NCI-H69 (cell line): ENCODE results near the gene GTPBP3.

ENCODE experiments used
- DNase-seq: peaks from one replicate; lab custom pipeline; 2025; lab: John Stamatoyannopoulos, UW

GTPBP3 gene

DNA sequence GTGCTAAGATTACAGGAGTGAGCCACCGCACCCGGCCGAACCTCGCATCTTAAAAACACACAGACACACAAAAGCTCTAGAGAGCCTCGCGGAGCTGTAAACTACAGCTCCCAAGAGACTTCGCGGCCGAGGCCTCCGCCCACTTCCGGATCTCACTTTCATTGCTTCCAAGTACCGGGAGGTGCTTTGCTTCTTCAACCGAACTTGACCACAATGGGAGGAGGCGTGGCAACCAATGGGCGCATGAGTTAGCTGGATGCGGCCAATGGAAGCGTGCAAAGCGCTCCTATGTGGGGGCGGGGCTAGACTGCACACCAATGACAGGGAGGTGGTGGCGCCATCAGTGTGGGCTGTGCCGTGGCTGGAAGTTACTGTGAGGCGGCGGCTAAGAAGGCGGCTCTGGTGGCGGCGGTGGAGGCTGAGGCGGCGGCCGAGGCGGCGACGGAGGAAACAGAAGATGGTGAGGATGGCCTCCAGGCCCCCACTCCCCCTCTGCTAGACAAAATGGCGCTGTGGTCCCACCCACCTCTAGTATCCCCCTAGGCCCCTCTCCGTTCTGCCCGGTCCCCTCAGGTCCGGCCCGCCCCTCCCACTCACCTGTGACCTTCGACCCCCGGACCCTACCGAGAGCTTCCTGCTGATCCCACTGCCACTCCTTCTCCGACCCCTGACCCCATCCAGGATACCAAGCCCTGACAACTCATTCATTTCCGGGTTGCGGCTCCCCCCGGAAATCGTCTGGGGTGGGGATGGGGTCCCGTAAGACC lies 28.0 kb upstream of the GTPBP3 start, which contains the start of gene DDA1:
Gene DDA1 (plus strand): TSS at position 366 of the 767 bp plus-strand sequence. CDS start 92 bp downstream, at position 458.
- peak; percentile 100 for DNase-seq

GRCh38 chr19:17309965-17310461 lies 27.3 kb upstream of the GTPBP3 start:
- DNase-seq = no peak

GRCh38 chr19:17311455-17312188 lies 25.7 kb upstream of the GTPBP3 start:
- DNase-seq = no peak

- no peak for DNase-seq
These were observed 24.9 kb upstream of the GTPBP3 start for GRCh38 chr19:17312189-17313113.

- no peak for DNase-seq
These were observed 23.3 kb upstream of the GTPBP3 start for GRCh38 chr19:17314007-17314593.

DNA sequence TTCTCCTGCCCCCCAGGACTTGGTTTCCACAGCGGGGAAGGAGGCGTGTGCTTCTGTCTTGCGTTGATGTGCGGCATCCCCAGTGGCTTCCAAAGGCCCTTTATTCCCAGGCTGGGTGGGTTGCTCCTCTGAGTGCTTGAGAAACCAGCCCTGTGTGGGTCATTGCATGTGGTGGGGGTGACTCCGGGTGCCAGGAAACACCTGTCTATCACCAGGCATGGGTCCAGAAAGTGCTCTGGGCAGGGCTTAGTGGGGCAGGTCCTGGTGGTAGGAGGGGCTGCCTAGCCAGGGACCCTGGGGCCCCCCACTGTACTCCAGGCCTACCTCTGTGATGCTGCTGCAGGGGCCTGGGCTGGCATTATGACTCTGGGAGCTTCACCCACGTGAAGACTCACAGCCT lies 18.4 kb upstream of the GTPBP3 start:
- DNase-seq = no peak

- no peak for DNase-seq
These were observed 17.7 kb upstream of the GTPBP3 start for GRCh38 chr19:17319473-17320238.

DNA sequence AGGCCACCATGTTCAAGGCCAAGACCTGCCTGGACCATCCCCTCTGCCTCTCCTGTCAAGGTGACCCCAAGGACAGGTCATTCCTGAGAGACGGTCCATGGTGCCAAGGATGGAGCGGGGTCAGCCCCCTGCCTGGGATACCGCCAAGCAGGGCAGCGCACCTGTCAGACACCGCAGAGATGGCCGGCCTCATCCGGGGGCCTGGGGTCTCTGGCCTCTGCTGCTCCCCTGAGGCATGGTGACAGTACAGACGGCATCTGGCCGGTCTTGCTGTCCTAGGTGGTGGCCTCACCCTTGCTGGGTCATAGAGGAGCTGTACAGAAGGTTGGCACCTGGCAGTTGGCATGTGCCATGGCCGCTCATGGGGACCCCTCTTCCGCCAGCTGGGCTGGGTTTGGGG lies 16.9 kb upstream of the GTPBP3 start:
- DNase-seq = no peak

- no peak for DNase-seq
These were observed 15.5 kb upstream of the GTPBP3 start for GRCh38 chr19:17321655-17322489.

- DNase-seq = no peak
These were observed 14.5 kb upstream of the GTPBP3 start for GRCh38 chr19:17322854-17323253.

DNA sequence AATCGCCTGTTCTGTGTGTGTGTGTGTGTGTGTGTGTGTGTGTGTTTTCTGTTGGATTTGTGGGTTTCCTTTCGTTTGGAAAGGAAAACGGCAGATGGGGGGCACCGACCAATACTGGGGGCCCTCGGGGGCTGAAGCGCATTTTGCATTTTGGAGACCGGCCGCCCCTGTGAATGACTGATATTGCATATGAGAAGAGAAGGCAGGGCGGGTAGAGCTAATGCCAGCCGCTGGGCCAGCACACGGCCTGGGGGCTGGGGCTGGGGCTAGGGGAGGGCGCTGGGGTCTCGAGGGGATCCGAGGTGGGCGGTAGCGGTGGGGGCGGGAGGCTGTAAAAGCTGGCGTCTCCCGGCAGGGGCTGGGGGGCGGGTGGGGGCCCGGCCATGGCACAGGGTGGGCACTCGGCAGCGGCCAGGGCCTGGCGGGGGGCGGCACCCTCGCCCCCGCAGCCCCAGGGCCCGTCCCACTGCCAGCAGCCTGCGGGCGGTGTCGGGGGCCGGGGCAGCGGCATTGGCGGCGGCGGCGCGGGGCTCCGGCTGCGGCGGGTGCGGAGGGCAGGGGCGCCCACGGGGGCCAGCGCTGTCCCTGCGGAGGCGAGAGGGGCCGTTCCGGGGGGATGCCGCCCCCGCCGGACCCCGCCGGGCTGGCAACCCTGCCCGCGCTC lies 13.9 kb upstream of the GTPBP3 start:
- no peak for DNase-seq

GRCh38 chr19:17323964-17324332 lies 13.4 kb upstream of the GTPBP3 start:
- no peak for DNase-seq

GRCh38 chr19:17324357-17325114 lies 12.8 kb upstream of the GTPBP3 start:
- no peak for DNase-seq

GRCh38 chr19:17325133-17325532 lies 12.2 kb upstream of the GTPBP3 start:
- no peak for DNase-seq

DNA sequence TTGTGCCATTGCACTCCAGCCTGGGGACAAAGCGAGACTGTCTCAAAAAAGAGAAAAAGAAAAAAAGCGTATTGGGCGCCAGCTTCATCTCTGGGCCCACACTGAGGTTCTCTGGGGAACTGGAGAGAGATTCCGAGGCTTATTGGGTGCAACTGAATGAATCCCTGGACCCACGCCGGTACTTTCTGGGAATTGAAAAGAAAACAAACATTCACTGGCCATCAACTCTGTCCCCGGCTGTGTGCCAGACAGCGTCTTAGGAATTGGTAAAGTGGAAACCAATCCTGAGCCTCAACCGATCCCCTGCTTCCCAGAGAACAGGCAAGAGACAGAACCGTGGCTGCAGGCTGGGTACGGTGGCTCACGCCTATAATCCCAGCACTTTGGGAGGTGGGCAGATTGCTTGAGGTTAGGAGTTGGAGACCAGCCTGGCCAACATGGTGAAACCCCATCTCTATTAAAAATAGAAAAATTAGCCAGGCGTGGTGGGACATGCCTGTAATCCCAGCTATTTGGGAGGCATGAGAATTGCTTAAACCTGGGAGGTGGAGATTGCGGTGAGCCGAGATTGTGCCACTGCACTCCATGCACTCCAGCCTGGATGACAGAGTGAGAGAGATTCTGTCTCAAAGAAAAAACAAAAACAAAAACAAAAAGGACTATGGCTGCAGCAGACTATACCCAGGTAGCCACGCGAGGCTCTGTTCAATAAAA lies 11.3 kb upstream of the GTPBP3 start:
- DNase-seq = no peak

DNA sequence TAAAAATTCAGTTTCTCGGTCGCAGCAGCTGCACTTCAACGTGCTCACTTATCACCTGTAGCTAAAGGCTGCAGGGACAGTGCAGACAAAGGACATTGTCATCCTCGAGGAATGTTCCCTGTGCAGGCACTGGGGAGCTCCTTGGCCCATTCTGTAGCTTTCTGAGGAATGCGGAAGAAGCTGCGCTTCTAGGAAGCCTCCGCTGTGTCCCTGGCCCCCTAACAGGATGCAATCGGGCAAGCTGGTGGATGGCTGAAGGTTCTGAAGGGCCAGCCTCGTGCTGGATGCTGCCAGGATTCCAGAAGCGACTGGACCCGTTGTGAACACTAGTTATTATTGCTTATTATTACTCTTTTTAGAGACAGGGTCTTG lies 10.8 kb upstream of the GTPBP3 start:
- DNase-seq = no peak

DNA sequence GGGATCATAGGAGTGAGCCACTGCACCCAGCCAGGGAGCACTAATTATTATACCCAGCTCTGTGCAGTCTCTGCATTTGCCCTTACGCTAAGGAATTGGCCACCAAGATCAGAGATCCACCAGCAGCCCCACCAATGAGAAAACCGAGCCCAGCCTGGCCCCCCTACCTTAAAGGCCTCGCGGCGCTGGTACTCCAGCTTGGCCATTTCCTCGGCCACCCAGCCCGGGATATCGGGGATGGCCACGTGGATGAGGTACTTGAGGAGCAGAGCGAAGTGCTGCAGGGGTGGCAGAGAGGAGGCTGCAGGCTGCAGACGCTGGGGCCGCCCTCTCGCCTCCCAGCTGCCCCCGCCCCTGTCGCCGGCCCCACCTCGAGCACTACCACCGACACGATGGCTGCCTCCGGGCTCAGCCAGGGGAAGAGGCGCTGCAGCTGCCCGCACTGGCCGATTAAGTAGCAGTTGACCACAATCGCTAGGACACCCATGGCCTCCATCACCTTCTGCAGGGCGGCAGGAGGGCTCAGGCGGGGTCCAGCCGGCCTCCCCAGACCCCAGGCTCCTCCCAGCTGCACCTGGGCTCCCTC lies 10.2 kb upstream of the GTPBP3 start:
- DNase-seq = no peak
